Smooth muscle cell (in vitro differentiated cells): ENCODE measurements around the gene TMEM273. TPM values are rescaled to one million over a fixed set of nuclear protein-coding genes. Genes with fewer than 3 reads are reported as not detected.

ENCODE experiments used
- DNase-seq: peaks from one replicate; lab custom pipeline; 2025; ENCODE audit not compliant: unreplicated experiment; lab: John Stamatoyannopoulos, UW
- H2AFZ ChIP-seq: fragments of 200-600 bp; sonication (generic); 2 replicates; pipeline ENCODE4 v1.6.0; 2016; ENCODE audit warnings: antibody characterized with exemption, low read depth, mild to moderate bottlenecking
- H3F3A ChIP-seq: fragments of 200-600 bp; sonication (generic); 2 replicates; pipeline ENCODE4 v1.6.0; 2017; ENCODE audit warnings: antibody characterized with exemption, low read depth
- H3K27ac ChIP-seq: fragments of 200-600 bp; sonication (generic); 2 replicates; pipeline ENCODE4 v1.5.1; 2016; ENCODE audit warnings: low read depth, mild to moderate bottlenecking
- H3K27me3 ChIP-seq: fragments of 200-600 bp; sonication (generic); 2 replicates; pipeline ENCODE4 v1.6.1; 2016; ENCODE audit warnings: low read depth, mild to moderate bottlenecking
- H3K36me3 ChIP-seq: fragments of 200-600 bp; sonication (generic); 2 replicates; pipeline ENCODE4 v1.5.1; 2016; ENCODE audit warnings: low read depth
- H3K4me1 ChIP-seq: fragments of 200-600 bp; sonication (generic); 2 replicates; pipeline ENCODE4 v1.5.1; 2016; ENCODE audit warnings: low read depth
- H3K4me2 ChIP-seq: fragments of 200-600 bp; sonication (generic); 2 replicates; pipeline ENCODE4 v1.6.0; 2016; ENCODE audit warnings: mild to moderate bottlenecking
- H3K4me3 ChIP-seq: fragments of 200-600 bp; sonication (generic); 2 replicates; pipeline ENCODE4 v1.5.1; 2016; ENCODE audit warnings: mild to moderate bottlenecking
- H3K79me2 ChIP-seq: fragments of 200-600 bp; sonication (generic); 2 replicates; pipeline ENCODE4 v1.6.0; 2016; ENCODE audit warnings: low read depth, mild to moderate bottlenecking
- H3K9ac ChIP-seq: fragments of 200-600 bp; sonication (generic); 2 replicates; pipeline ENCODE4 v1.6.0; 2016; ENCODE audit warnings: low read depth
- H3K9me3 ChIP-seq: fragments of 200-600 bp; sonication (generic); replicated peaks from 2 replicates; pipeline ENCODE4 v1.5.1; 2016; ENCODE audit warnings: low read depth
- H4K20me1 ChIP-seq: fragments of 200-600 bp; sonication (generic); 2 replicates; pipeline ENCODE4 v1.6.0; 2016; ENCODE audit warnings: low read depth
- WGBS: methylation state at CpG from one replicate; pipeline ENCODE4 v1.1.7; 2016; ENCODE audit warnings: low lambda C conversion rate; 5-methylcytosine and 5-hydroxymethylcytosine counted together
- polyA plus RNA-seq: library from polyadenylated mRNA; unstranded; fragments of >200 nt; fragmentation: Nextera tagmentation; extraction: Ambion mirVana; gene quantifications from 2 replicates; pipeline ENCODE4 v1.2.1, GENCODE V29; 2016
- total RNA-seq: library from RNA; depleted of rRNA; stranded (reverse); fragments of >200 nt; gene quantifications from 2 replicates; pipeline ENCODE4 v1.2.3, GENCODE V29; 2014
- TF ChIP-seq, protein P1 (sequence below): fragments of 200-600 bp; sonication (generic); IDR thresholded peaks from 2 replicates; pipeline ENCODE4 v1.5.1; 2017; ENCODE audit warnings: borderline replicate concordance, mild to moderate bottlenecking, antibody characterized with exemption; ENCODE audit not compliant: insufficient read depth, poor library complexity, severe bottlenecking

TMEM273 gene
- total and polyA plus RNA-seq, 2 experiments from 2014 or later, result 0.09 TPM; not detected in 1

DNA sequence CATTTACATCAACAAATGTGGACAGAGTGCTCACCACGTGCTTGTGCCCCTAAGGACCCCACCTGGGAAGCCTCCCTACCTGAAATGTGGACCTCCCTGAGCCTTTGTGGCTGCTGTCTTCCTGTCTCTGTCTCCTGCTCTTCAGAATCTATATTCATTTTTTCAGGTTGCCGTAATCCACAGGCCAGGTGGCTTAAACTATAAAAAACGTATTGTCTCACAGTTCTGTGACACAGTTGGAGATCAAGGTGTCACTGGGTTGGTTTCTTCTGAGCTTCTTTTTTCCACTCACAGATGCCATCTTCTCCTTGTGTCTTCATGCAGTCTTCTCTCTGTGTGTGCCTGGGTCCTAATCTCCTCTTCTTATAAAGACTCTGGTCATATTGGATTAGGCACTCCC lies 67.3 kb downstream of the TMEM273 start:
- Histone ChIP-seq H3K4me1 (peaks cover 10% of the 10 kb centered on the region), H3K27ac (no peak overlapping the region), H3K4me2 (no peak overlapping the region), H3K36me3 (no peaks in the 10 kb centered on the region), H3F3A (no peaks in the 10 kb centered on the region), H3K4me3 (no peak overlapping the region), H3K9me3 (no peaks in the 10 kb centered on the region), H3K27me3 (no peaks in the 10 kb centered on the region), H2AFZ (no peak overlapping the region), H3K9ac (no peak overlapping the region), H4K20me1 (no peaks in the 10 kb centered on the region), H3K79me2 (no peaks in the 10 kb centered on the region)
- DNase-seq, result no peak
- WGBS, result 81% methylated on average over 3 of the region's 3 CpGs
- TF ChIP-seq, protein P1, sequence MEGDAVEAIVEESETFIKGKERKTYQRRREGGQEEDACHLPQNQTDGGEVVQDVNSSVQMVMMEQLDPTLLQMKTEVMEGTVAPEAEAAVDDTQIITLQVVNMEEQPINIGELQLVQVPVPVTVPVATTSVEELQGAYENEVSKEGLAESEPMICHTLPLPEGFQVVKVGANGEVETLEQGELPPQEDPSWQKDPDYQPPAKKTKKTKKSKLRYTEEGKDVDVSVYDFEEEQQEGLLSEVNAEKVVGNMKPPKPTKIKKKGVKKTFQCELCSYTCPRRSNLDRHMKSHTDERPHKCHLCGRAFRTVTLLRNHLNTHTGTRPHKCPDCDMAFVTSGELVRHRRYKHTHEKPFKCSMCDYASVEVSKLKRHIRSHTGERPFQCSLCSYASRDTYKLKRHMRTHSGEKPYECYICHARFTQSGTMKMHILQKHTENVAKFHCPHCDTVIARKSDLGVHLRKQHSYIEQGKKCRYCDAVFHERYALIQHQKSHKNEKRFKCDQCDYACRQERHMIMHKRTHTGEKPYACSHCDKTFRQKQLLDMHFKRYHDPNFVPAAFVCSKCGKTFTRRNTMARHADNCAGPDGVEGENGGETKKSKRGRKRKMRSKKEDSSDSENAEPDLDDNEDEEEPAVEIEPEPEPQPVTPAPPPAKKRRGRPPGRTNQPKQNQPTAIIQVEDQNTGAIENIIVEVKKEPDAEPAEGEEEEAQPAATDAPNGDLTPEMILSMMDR, result no peak

DNA sequence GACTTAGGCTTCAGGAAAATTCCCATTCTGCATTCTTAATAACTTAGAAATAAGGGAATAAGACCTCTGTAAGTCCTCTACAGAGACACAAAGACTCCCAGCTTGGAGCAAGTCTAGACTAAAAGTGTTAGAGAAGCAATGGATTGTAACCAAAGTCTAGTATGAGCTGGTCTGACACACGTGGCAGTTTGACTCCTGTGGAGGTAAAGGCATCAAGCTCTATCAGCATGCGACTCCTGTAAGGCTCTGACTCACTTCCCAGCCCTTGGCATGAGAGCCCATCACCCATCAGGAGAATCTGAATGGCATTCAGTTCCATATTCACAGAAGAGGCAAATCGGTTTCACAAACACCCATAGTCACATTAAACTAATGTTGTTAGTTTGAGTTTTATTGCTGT lies 68.4 kb downstream of the TMEM273 start:
- Histone ChIP-seq H3F3A (no peaks in the 10 kb centered on the region), H3K27me3 (no peaks in the 10 kb centered on the region), H3K4me3 (no peak overlapping the region), H3K79me2 (no peaks in the 10 kb centered on the region), H3K4me2 (no peak overlapping the region), H3K9ac (no peak overlapping the region), H3K27ac (no peak overlapping the region), H3K9me3 (no peaks in the 10 kb centered on the region), H3K36me3 (no peaks in the 10 kb centered on the region), H2AFZ (no peak overlapping the region), H3K4me1 (peaks cover 13% of the 10 kb centered on the region), H4K20me1 (no peaks in the 10 kb centered on the region)
- 26% methylated on average over 3 of the region's 3 CpGs for WGBS
- TF ChIP-seq, protein P1, result no peak
- no peak for DNase-seq

DNA sequence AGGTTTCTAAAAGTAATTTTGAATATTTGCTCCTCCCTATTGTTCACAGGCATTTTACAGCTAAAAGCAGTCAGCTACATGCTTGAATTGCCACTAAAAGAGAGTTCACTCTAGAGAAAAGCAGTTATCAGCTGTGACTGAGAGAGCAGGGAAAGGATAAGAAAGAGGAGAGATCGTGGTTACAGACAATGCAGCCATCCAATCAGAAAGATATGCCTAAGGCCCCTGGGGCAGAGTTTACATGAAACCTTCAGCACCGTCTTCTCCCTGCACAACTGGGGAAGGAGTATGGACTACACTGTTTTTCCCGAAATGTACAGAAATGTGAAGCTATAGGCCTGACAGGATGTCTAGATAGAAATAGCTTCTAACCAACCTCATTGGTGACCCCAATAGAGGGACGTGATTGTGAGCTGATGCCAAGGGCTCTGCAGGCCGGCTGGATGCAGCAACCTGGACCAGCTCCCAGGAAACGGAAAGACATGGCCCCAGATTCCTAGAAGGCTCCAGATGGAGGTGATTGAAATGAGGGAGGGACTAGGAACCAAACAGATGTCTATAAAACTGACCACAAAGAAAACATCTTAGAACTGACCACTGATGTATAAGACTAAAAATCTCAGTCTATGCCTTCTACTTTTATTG lies 69.6 kb downstream of the TMEM273 start:
- peaks cover 15% of the 10 kb centered on the region for H3K4me1 ChIP-seq
- H4K20me1 ChIP-seq, result no peaks in the 10 kb centered on the region
- H3K9me3 ChIP-seq, result no peaks in the 10 kb centered on the region
- DNase-seq, result no peak
- H3K36me3 ChIP-seq, result no peaks in the 10 kb centered on the region
- H3K79me2 ChIP-seq, result no peaks in the 10 kb centered on the region
- H3K4me3 ChIP-seq, result no peak overlapping the region
- 65% methylated on average over 6 of the region's 6 CpGs for WGBS
- H2AFZ ChIP-seq, result no peak overlapping the region
- no peak overlapping the region for H3K9ac ChIP-seq
- H3K4me2 ChIP-seq, result no peak overlapping the region
- no peaks in the 10 kb centered on the region for H3F3A ChIP-seq
- TF ChIP-seq, protein P1, result no peak
- H3K27ac ChIP-seq, result no peak overlapping the region
- H3K27me3 ChIP-seq, result no peaks in the 10 kb centered on the region

DNA sequence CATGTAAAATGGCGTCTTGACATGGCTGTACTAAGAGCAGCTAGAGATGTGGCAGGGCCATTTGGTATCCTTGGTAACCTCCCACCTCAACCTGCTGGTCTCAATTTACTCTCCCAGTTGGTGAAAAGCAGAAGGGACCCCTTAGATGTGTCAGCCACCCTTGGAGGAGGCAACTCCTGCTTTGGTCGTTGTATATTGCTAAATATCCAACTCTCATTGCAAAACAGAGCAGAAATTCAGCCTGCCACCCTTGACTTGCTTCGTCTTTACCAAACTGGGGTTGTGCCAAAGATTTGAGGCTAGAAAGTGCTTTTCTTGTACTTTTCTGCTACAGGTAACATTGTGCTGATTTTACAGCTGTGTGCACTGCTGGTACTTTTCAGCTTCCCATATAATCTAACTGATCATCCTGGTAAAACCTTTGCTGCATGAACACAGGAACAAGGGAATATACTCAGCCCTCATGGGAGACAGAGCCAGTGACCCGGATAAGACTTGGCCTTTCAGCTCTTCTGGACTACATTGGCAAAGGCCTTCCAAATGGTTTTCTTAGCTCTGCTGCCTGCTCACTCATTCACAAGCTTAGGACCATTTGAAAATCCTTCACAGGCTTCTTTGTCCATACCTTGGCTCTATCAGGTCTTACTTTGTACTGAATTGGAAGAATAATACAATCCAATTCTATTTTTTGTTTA lies 70.7 kb downstream of the TMEM273 start:
- DNase-seq, result no peak

More for the DNA sequence above, 70.7 kb downstream of the TMEM273 start:
- no peaks in the 10 kb centered on the region for H3K79me2 ChIP-seq
- no peak overlapping the region for H2AFZ ChIP-seq
- no peak overlapping the region for H3K4me3 ChIP-seq
- no peak overlapping the region for H3K9ac ChIP-seq
- H3K27me3 ChIP-seq, result no peaks in the 10 kb centered on the region
- TF ChIP-seq, protein P1, result no peak
- no peak overlapping the region for H3K27ac ChIP-seq
- H3K4me2 ChIP-seq, result no peak overlapping the region
- 87% methylated on average over 4 of the region's 4 CpGs for WGBS
- H3K9me3 ChIP-seq, result no peaks in the 10 kb centered on the region
- no peaks in the 10 kb centered on the region for H3K36me3 ChIP-seq
- H3K4me1 ChIP-seq, result peaks cover 15% of the 10 kb centered on the region
- H3F3A ChIP-seq, result no peaks in the 10 kb centered on the region
- no peaks in the 10 kb centered on the region for H4K20me1 ChIP-seq
